Psoas muscle (tissue), 8 donors: ENCODE data around the gene FAM234A. TPM values are rescaled to one million over a fixed set of nuclear protein-coding genes. Genes with fewer than 3 reads are reported as not detected.

Experiments
- ATAC-seq, 4 donors: fragments of 200-7000 bp; cut with Tn5 transposase; one replicate each; pipeline ENCODE4 v1.9.1; 2020; ENCODE audit warnings: moderate library complexity in 3 of 4, mild to moderate bottlenecking in 2 of 4
- DNase-seq, 2 donors: peaks; one replicate each; pipeline ENCODE4 v3.0.0-alpha.2; 2020
- H3K27ac ChIP-seq: fragments of 200-600 bp; one replicate; pipeline ENCODE4 v1.8.0; 2022
- H3K27me3 ChIP-seq, 3 donors: fragments of 200-600 bp in 1 of 3; one replicate each; pipeline versions ENCODE4 v1.6.1 to v1.8.0; 2013 to 2022; ENCODE audit warnings: low read length in 2 of 3, mild to moderate bottlenecking in 2 of 3, moderate library complexity in 1 of 3; ENCODE audit not compliant: insufficient read depth in 3 of 3
- H3K36me3 ChIP-seq, 2 donors: fragments of 200-600 bp in 1 of 2; one replicate each; pipeline versions ENCODE4 v1.6.1 to v1.8.0; 2013 to 2022; ENCODE audit warnings: low read depth in 1 of 2, mild to moderate bottlenecking in 1 of 2, moderate library complexity in 1 of 2; ENCODE audit not compliant: insufficient read depth in 1 of 2
- H3K4me1 ChIP-seq: fragments of 200-600 bp; one replicate; pipeline ENCODE4 v1.8.0; 2022
- H3K4me3 ChIP-seq: fragments of 200-600 bp; one replicate; pipeline ENCODE4 v1.8.0; 2022; ENCODE audit warnings: mild to moderate bottlenecking
- H3K9me3 ChIP-seq: fragments of 200-600 bp; one replicate; pipeline ENCODE4 v1.8.0; 2022
- WGBS, 3 donors: extraction: QIAGEN DNeasy Blood & Tissue Kit; methylation state at CpG; one replicate each; pipeline versions ENCODE4 v1.1.6 to v1.1.7; 2013; 5-methylcytosine and 5-hydroxymethylcytosine counted together
- intact Hi-C, 2 donors: fragments of 100-400 bp; cut with DNase I; formaldehyde crosslinking; loops; one replicate each; pipeline versions ENCODE4 v1.11.0 to v1.14.2; 2022
- long read RNA-seq, 2 donors: library from polyadenylated mRNA; unstranded; transcript quantifications; one replicate each; pipeline ENCODE4 v2.0.0, GENCODE V29; 2021
- polyA plus RNA-seq, 3 donors: library from polyadenylated mRNA; stranded (reverse); fragments of 200-250 nt; gene quantifications; one replicate each; pipeline ENCODE4 v1.2.3, GENCODE V29; 2013
- total RNA-seq, 4 donors: library from RNA; stranded (reverse); fragmentation: NEBNext Ultra II Directional in 2 of 4; extraction: Animal tissue kit (Norgen Biotek cat#: 25700) in 2 of 4; gene quantifications; one replicate each; pipeline versions ENCODE4 v1.2.1 to v1.2.4, GENCODE V29; 2021 to 2023
- TF ChIP-seq, protein P1 (sequence below): fragments of 200-600 bp; IDR thresholded peaks from one replicate; pipeline ENCODE4 v1.8.0; 2022; ENCODE audit warnings: antibody characterized with exemption
- donor health status: healthy with polysubstance abuse.
- donor health status: DM: no; HTN: no; CAD: no; lungs with moderate emphysema.
- donor health status: Bipolar disorder and iron deficiency.
- donor health status: healthy.
- donor health status: DM: yes; HTN: yes; CAD: no.
- donor health status: DM: no; HTN: no; CAD: no.
- donor health status: DM: no; HTN: no; CAD: no.
- donor health status: DM: yes; HTN: yes; CAD: no.

The FAM234A gene, protein sequence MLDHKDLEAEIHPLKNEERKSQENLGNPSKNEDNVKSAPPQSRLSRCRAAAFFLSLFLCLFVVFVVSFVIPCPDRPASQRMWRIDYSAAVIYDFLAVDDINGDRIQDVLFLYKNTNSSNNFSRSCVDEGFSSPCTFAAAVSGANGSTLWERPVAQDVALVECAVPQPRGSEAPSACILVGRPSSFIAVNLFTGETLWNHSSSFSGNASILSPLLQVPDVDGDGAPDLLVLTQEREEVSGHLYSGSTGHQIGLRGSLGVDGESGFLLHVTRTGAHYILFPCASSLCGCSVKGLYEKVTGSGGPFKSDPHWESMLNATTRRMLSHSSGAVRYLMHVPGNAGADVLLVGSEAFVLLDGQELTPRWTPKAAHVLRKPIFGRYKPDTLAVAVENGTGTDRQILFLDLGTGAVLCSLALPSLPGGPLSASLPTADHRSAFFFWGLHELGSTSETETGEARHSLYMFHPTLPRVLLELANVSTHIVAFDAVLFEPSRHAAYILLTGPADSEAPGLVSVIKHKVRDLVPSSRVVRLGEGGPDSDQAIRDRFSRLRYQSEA
- total RNA-seq (100 to 1,000 TPM; 108 to 154 (median 120) TPM), polyA plus RNA-seq (100 to 1,000 TPM in 1 of 3 donors, 10 to 100 TPM in 2; 54.2 to 198 (median 98.4) TPM)
- long read RNA-seq, donor 1, transcript FAM234A-203 (13 exons, 3,213 nt), result major isoform, 75 of 149 reads
- long read RNA-seq, donor 1, partial matches to known transcripts, result 42 of 149 reads
- long read RNA-seq, donor 1, other reads (novel, unspliced or antisense), result 32 of 149 reads
- long read RNA-seq, donor 2, transcript FAM234A-203 (13 exons, 3,213 nt), result major isoform, 98 of 234 reads
- long read RNA-seq, donor 2, partial matches to known transcripts, result 67 of 234 reads
- long read RNA-seq, donor 2, other reads (novel, unspliced or antisense), result 69 of 234 reads

DNA sequence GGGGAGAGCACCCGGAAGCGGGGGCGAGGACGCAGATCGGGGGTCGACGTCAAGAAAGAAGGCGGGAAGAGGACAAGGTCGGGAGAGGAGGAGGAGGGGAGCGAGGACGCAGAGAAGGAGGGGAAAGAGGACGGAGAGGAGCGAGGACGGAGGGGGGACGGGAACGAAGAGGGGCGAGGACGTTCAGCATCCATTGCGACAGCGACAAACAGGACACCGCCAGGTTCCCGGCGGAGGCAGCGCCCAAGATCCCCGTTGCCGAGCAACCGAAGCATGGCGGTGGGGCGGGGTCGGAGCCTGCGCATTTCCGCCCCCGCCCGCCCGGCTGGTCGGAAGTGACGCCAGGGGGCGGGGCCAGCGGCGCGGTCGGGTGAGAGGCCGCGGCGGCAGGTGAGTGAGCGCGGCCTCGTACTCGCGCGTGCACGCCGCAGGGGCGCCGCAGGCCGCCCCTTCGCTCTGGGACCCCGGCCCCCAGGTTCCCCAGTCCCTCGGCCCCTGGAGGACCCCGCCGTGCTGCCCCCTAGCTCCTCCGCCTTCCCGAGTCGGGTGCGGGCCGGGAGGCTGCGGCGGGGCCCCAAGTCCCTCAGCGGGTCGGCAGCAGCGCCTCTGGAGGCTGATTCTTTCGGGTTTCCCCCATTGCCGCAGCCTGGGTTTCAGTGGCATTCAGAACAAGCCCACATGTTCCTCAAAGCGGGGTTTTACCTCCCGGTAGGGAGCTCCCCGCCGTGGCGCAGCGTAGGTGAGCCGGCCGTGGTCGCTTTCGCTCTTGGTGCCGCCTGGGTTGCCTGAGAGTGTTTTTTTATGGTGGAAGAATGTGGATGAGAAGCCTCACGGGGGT lies at the start of gene FAM234A:
Gene FAM234A, plus strand, starts transcription at position 354 of the 838 bp plus-strand sequence. CDS start 19,593 bp downstream, outside the sequence.
- ATAC-seq (peak; percentile 94 to 96 (median 95)), DNase-seq (peak; percentile 95 to 97)
- TF ChIP-seq, protein P1, sequence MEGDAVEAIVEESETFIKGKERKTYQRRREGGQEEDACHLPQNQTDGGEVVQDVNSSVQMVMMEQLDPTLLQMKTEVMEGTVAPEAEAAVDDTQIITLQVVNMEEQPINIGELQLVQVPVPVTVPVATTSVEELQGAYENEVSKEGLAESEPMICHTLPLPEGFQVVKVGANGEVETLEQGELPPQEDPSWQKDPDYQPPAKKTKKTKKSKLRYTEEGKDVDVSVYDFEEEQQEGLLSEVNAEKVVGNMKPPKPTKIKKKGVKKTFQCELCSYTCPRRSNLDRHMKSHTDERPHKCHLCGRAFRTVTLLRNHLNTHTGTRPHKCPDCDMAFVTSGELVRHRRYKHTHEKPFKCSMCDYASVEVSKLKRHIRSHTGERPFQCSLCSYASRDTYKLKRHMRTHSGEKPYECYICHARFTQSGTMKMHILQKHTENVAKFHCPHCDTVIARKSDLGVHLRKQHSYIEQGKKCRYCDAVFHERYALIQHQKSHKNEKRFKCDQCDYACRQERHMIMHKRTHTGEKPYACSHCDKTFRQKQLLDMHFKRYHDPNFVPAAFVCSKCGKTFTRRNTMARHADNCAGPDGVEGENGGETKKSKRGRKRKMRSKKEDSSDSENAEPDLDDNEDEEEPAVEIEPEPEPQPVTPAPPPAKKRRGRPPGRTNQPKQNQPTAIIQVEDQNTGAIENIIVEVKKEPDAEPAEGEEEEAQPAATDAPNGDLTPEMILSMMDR, result peak; percentile 36
- intact Hi-C loops, result loop anchor here in 1 of 2 donors (5.0 kb wide), 1 partner anchor 103 kb away; no protein-coding TSS in a partner anchor
- WGBS, 3 donors, result 0 to 1% (median 1%) methylated on average over 42 to 85 of the region's 85 CpGs
- H3K36me3 ChIP-seq, result peaks cover 0 to 9% of the 10 kb centered on the region in 2 donors
- no peaks in the 10 kb centered on the region for H3K27me3 ChIP-seq
- H3K9me3 ChIP-seq, result no peaks in the 10 kb centered on the region
- H3K27ac ChIP-seq, result peak within 1 kb of the TSS; percentile 100
- peak within 1 kb of the TSS; percentile 98 for H3K4me3 ChIP-seq
- peaks cover 11% of the 10 kb centered on the region for H3K4me1 ChIP-seq

DNA sequence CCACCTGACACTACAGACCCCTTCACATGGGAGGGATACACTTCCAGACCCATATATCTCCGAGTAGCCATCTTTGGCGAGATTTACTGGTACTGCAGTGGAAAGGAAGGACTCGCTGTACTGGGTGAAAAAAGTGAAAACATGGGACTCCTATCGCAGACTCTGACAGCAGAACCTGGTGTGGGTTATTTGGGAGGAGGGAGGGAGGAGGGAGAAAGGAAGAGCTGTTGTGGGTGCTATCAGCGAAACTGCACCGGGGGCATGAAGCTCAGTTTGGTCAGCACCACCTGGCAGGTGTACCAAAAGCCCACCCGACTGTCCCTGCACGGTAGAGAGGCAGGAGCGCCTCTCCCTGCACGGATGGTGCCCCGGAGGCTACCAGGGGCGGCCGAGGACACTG lies 49.4 kb upstream of the FAM234A start:
- intact Hi-C loops, result no loop called here
- WGBS, 3 donors, result 72 to 82% (median 81%) methylated on average over 13 of the region's 13 CpGs
- Histone ChIP-seq H3K27ac (no peak overlapping the region), H3K9me3 (no peaks in the 10 kb centered on the region), H3K27me3 (peaks cover 0 to 15% (median 2%) of the 10 kb centered on the region in 3 donors), H3K4me3 (no peak overlapping the region), H3K4me1 (peaks cover 11% of the 10 kb centered on the region), H3K36me3 (peaks cover 13 to 31% of the 10 kb centered on the region in 2 donors)
- DNase-seq (no peak), ATAC-seq (no peak)
- TF ChIP-seq, protein P1, result no peak

DNA sequence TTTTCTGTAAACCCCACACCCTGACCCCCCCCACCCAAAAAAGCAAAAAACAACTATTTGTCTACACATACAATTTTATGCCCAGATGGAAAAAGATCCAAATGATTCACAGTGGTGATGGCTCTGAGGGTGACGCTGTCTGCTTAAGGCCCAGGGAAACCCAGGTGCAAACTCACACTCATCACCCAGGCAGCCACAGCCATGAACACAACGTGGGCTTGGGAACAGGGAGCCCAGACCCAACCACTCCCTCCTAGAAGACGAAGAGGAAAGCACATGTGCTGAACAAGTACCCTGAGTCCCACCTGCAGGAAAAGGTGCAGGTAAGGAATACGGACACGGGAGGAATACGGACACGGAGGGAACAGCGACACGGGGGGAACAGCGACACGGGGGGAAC lies 48.9 kb upstream of the FAM234A start:
- ATAC-seq (no peak), DNase-seq (no peak)
- intact Hi-C loops, result no loop called here
- Histone ChIP-seq H3K9me3 (no peaks in the 10 kb centered on the region), H3K27me3 (peaks cover 0 to 10% (median 0%) of the 10 kb centered on the region in 3 donors), H3K27ac (no peak overlapping the region), H3K4me1 (peaks cover 7% of the 10 kb centered on the region), H3K36me3 (peaks cover 13 to 36% of the 10 kb centered on the region in 2 donors), H3K4me3 (no peak overlapping the region)
- 78 to 86% (median 85%) methylated on average over 10 to 11 of the region's 11 CpGs for WGBS, 3 donors
- TF ChIP-seq, protein P1, result no peak

DNA sequence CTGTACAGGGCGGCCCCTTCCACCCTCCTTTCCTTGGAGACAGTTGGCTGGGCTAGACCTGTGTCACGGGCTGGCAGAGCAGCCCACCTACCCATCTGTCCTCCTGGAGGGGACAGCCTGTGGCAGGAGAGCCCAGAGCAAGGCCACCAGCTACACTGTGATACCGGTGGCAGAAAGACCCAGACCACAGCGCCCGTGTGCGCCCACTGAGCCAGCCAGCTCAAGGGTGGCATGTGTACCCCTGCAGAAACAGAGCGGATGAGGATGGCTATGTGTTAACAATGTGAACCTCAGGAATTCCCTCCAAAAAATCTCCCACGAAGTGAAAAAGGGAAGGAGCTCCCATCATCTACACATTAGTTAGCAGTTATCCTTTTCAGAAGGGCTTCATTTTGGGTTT lies 47.3 kb upstream of the FAM234A start:
- DNase-seq, result no peak
- intact Hi-C loops, result no loop called here
- 86 to 98% (median 96%) methylated on average over 7 to 8 of the region's 8 CpGs for WGBS, 3 donors
- Histone ChIP-seq H3K36me3 (peaks cover 13 to 52% of the 10 kb centered on the region in 2 donors), H3K27ac (no peak overlapping the region), H3K27me3 (no peaks in the 10 kb centered on the region), H3K4me1 (no peaks in the 10 kb centered on the region), H3K9me3 (no peaks in the 10 kb centered on the region), H3K4me3 (no peak overlapping the region)
- no peak for ATAC-seq
- TF ChIP-seq, protein P1, result no peak
